GM10847 (cell line): ENCODE results near the gene ADCY2.

Source experiments
- POLR2A ChIP-seq: IDR thresholded peaks from 2 replicates; pipeline ENCODE4 v1.6.1; 2011; ENCODE audit not compliant: insufficient read length; ENCODE audit errors: extremely low read depth

ADCY2 gene

GRCh38 chr5:7673658-7674057, 277.7 kb downstream of the ADCY2 start:
- no peak for TF ChIP-seq POLR2A

GRCh38 chr5:7676455-7676854, 280.5 kb downstream of the ADCY2 start:
- TF ChIP-seq POLR2A, result no peak

DNA sequence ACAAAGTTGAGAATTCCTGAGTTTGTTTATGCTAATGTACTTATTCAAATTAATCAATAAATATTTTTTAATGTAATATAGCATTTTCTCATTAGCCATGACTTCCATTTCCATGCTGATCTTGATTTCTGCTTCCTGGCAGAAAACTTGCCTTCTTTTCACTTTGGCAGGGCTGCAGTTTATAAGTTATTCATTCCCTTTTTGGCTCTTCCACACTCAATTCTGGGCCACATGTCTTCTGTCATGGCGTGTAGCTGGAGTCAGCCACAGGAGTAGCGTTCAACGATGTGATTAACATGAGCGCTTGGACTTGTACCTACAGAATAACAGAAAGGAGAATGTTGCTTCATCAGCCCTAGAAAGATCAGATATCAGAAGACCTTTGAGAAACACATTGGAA, 282.1 kb downstream of the ADCY2 start:
- no peak for TF ChIP-seq POLR2A

GRCh38 chr5:7679663-7680062, 283.7 kb downstream of the ADCY2 start:
- no peak for TF ChIP-seq POLR2A

GRCh38 chr5:7680260-7680659, 284.3 kb downstream of the ADCY2 start:
- TF ChIP-seq POLR2A, result no peak

GRCh38 chr5:7682379-7682778, 286.4 kb downstream of the ADCY2 start:
- TF ChIP-seq POLR2A, result no peak

GRCh38 chr5:7683753-7684152, 287.8 kb downstream of the ADCY2 start:
- TF ChIP-seq POLR2A, result no peak

- no peak for TF ChIP-seq POLR2A
Measured at GRCh38 chr5:7684826-7685225, 288.9 kb downstream of the ADCY2 start.

DNA sequence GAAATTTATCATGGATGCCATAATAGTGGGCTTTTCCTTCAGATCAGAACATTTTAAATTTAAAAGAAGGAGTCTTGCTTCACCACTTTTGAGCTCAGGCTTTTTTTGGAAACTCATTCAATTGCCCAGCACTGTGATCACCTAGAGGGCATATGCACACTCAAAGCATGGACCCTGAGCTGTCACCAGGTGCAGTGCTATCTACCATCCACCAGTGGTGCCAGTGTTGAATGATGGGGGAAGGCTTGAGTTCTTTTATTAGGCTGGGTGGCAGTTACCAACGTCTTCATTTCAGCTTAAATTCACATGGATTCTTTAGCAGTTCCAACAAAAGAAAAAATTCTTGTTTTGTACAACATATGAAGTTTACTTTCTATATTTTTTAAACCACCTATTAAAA, 290.9 kb downstream of the ADCY2 start:
- TF ChIP-seq POLR2A, result no peak

DNA sequence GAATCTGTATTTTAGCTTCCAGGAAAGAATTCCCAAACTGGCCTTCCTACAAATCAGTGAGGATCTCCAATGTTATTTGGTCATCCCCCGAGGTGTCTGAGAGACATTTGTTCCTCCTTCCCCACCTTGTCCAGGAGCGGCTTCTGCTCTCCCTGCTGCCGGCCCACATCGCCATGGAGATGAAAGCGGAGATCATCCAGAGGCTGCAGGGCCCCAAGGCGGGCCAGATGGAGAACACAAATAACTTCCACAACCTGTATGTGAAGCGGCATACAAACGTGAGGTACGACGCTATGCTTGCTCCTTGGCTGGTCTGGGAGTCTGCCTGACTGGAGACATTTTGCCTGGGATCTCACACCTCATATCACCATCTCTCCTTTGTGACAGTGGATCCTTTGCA, 294.6 kb downstream of the ADCY2 start:
- no peak for TF ChIP-seq POLR2A

- TF ChIP-seq POLR2A, result no peak
Measured at GRCh38 chr5:7705261-7705660, 309.3 kb downstream of the ADCY2 start.

DNA sequence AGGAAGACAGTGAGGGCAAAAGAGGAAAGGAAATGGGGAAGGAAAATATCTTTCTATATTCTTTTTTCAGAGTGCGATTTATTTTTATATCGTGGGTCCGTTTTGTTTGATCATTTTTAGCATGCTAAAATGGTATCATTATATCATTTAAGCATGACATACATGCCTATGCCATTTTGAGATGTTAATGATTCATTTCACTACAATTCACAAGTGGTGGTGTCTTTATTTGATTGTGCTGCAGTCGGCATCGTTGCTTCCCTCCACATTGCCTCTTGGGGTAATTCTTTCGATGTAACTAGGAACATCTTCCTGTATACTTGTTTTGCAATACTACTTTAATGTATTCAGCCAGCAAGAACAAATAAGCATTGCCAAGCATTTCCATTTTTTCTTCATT, 309.8 kb downstream of the ADCY2 start:
- TF ChIP-seq POLR2A, result no peak

DNA sequence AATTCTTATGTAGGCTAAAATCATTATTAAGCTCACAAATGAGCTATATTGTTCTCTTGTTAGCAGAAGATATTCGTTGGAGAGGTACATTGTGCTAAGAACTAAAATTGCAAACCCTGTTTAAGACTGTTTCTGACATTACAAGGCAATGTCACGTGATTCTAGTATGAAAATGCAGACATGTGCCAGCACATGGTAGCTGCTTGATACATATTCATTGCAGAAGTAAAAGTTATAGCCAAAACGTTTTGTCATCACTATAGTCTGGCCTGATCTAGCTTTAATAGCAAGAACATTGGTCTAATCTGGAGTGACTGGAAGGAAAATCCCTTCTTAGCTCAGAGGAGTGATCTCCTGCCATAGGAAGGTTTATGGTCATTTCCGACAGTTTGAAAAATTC, 310.3 kb downstream of the ADCY2 start:
- TF ChIP-seq POLR2A, result no peak

- no peak for TF ChIP-seq POLR2A
Measured at GRCh38 chr5:7714119-7714518, 318.2 kb downstream of the ADCY2 start.

- TF ChIP-seq POLR2A, result no peak
Measured at GRCh38 chr5:7714697-7715096, 318.8 kb downstream of the ADCY2 start.

DNA sequence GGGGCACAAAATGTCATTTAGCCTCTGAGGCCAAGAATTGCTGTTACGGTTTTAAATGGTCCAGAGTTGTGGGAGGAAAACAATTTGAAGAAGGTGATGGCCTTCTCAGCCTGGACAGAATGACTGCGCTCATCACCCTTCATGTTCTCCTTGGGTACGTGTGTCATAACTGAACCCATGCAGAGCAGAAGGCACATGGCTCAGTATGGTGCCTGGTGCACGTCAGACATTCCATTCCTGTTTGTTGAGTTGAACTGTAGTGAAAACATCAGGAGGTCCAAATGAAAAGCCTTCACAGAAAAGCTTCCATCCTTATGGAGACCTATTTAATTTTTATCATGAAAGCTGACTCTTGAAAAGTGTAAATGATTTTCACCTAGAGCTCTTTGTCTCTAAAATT, 321.8 kb downstream of the ADCY2 start:
- TF ChIP-seq POLR2A, result no peak

GRCh38 chr5:7728076-7728475, 332.1 kb downstream of the ADCY2 start:
- no peak for TF ChIP-seq POLR2A
